ENCODE results near the gene DICER1. TPM values are rescaled to one million over a fixed set of nuclear protein-coding genes. Genes with fewer than 3 reads are reported as not detected.
A peak's percentile ranks its signal among the peaks of the same experiment; 100 is the strongest.

Gene DICER1
- total and polyA plus RNA-seq, 9 of the 15 experiments (the other 6 are each of a cell fraction or from before 2014, with no cell fraction given) = 2.5 to 23.2 (median 12.4) TPM

DNA sequence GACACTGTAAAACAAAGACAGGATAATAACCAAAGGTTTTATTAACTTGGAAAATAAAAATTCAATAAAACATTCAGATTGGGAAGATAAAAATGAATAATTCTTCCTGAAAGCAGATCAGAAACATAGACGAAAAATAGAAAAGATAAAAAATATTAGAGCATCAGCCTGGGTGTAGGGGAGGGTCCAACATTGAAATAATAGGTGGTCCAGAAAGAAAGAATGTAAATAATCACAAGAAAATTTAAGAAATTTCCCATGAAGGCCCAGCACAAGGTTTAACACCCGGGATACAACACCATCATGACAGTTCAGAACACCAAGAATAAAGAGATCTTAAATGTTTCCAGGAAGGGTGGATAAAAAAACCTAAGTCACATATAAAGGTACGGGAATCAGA, 31.1 kb upstream of the DICER1 start (continued):
- TF ChIP-seq, protein P1, sequence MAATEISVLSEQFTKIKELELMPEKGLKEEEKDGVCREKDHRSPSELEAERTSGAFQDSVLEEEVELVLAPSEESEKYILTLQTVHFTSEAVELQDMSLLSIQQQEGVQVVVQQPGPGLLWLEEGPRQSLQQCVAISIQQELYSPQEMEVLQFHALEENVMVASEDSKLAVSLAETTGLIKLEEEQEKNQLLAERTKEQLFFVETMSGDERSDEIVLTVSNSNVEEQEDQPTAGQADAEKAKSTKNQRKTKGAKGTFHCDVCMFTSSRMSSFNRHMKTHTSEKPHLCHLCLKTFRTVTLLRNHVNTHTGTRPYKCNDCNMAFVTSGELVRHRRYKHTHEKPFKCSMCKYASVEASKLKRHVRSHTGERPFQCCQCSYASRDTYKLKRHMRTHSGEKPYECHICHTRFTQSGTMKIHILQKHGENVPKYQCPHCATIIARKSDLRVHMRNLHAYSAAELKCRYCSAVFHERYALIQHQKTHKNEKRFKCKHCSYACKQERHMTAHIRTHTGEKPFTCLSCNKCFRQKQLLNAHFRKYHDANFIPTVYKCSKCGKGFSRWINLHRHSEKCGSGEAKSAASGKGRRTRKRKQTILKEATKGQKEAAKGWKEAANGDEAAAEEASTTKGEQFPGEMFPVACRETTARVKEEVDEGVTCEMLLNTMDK (IDR thresholded peaks at IDR 0.05; ENCODE audit: borderline replicate concordance, insufficient read depth, low read depth, low read length, poor library complexity, severe bottlenecking) = no peak

DNA sequence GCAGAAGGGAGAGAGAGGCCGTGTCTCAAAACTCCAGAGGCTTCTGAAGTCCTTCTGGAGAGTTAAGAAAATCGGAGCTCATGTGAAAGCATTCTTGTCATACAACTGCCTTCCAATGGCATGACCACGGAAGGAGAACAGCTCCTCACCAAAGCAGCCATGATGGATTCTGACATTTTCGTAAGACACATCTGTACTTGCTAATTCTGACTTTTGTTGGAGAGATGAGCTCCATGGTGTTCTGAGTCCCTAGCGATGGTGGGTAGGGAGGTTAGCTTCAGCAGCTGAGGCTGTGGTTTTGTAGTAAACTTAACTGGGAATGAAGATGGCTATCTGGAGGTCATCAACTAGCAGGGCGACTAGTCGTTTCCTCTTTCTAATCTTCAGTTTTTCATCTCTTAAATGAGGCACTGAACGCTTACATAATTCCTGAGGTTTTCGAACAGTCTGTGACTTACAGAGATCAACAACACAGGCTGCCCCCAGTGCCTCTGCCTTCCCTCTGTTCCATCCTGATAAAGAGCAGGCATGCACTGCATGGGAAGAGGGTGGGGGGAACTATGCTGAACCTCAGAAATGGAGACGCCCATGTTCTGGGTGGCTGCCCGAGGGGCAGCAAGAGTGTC, 28.6 kb upstream of the DICER1 start:
- H3K4me1 ChIP-seq (replicated peaks in 1 of 2; ENCODE audit: control insufficient read depth in 2 of 2, insufficient read depth in 2 of 2, low read length in 2 of 2) = peaks cover 0 to 14% of the 10 kb centered on the region in 2 experiments; a peak in 3 of 5 replicates
- H3K9ac ChIP-seq (ENCODE audit: insufficient read depth in 1 of 2, low read depth in 2 of 2, low read length in 2 of 2) = no peak overlapping the region
- intact Hi-C loops (cut with micrococcal nuclease) = no loop called here
- H2AFZ ChIP-seq (ENCODE audit: low read depth, low read length) = no peak overlapping the region
- FAIRE-seq = peak; percentile 23
- in situ Hi-C loops (cut with MboI) = no loop called here
- no peaks in the 10 kb centered on the region; the same call in 1 of the 2 replicates for H4K20me1 ChIP-seq (replicated peaks; ENCODE audit: control insufficient read depth, insufficient read depth, low read length)
- peak; percentile 87 for ATAC-seq
- ChIA-PET POLR2A (interaction anchor here (0.6 to 0.9 kb wide), 4 partner anchors 28 to 479 kb away, joined by 3 to 4 read pairs (median 3); partner anchors contain the start of gene DICER1), CTCF (ENCODE audit: low intra/inter-chr PET ratio) (no interaction called here)
- H3K9me1 ChIP-seq (ENCODE audit: control insufficient read depth, insufficient read depth, low read length) = no peaks in the 10 kb centered on the region
- no peak overlapping the region for H3K4me3 ChIP-seq
- no peaks in the 10 kb centered on the region for H3K9me3 ChIP-seq (replicated peaks; ENCODE audit: control insufficient read depth, insufficient read depth, low read depth, low read length)
- DNase-seq (ENCODE audit: extremely low read depth in 1 of 4, low spot score in 3 of 4) = peak; percentile 24 to 63 (median 38)
- no peaks in the 10 kb centered on the region for H3K36me3 ChIP-seq (ENCODE audit: control insufficient read depth, insufficient read depth, low read length)
- no peak overlapping the region for H3K27ac ChIP-seq (ENCODE audit: extremely low read depth, low read depth, low read length)
- H3K4me2 ChIP-seq (ENCODE audit: insufficient read depth, low read length) = peak overlapping the region; percentile 41; the same call in 1 of the 2 replicates
- WGBS (ENCODE audit: insufficient coverage, low coverage, missing lambda C conversion rate) = 2% methylated on average over 9 of the region's 11 CpGs
- no TSS peak for BruUV-seq (replicated peaks)
- H3K27me3 ChIP-seq (ENCODE audit: control insufficient read depth in 2 of 2, insufficient read depth in 2 of 2, low read length in 2 of 2) = peaks cover 4 to 18% of the 10 kb centered on the region in 2 experiments; a peak in 2 of 5 replicates
- H3K79me2 ChIP-seq (ENCODE audit: control insufficient read depth, insufficient read depth, low read length) = no peaks in the 10 kb centered on the region
- TF ChIP-seq SMAD2 (IDR thresholded peaks at IDR 0.05; ENCODE audit: low read depth, low read length) (no peak), CGGBP1 (CRISPR knock-in tag; IDR thresholded peaks at IDR 0.05) (no peak), DPF2 (IDR thresholded peaks at IDR 0.05) (peak; percentile 62), KLF16 (IDR thresholded peaks at IDR 0.05) (peak; percentile 76), ZNF134 (CRISPR knock-in tag; conservative IDR thresholded peaks at IDR 0.05) (no peak), KHSRP (IDR thresholded peaks at IDR 0.05) (no peak), SIRT6 (IDR thresholded peaks at IDR 0.05; ENCODE audit: low read depth, low read length) (no peak), ZNF766 (CRISPR knock-in tag; conservative IDR thresholded peaks at IDR 0.05) (0 out of 2 replicates have a peak, but pooled peaks have one; percentile 56), THRAP3 (IDR thresholded peaks at IDR 0.05; ENCODE audit: borderline replicate concordance) (no peak), TBP (optimal IDR thresholded peaks at IDR 0.05; ENCODE audit: low read depth, low read length) (no peak)
- TF ChIP-seq, protein P2, sequence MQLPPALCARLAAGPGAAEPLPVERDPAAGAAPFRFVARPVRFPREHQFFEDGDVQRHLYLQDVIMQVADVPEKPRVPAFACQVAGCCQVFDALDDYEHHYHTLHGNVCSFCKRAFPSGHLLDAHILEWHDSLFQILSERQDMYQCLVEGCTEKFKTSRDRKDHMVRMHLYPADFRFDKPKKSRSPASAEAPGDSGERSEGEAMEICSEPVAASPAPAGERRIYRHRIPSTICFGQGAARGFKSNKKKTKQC (CRISPR knock-in tag; IDR thresholded peaks at IDR 0.05) = no peak
- TF ChIP-seq, protein P3, sequence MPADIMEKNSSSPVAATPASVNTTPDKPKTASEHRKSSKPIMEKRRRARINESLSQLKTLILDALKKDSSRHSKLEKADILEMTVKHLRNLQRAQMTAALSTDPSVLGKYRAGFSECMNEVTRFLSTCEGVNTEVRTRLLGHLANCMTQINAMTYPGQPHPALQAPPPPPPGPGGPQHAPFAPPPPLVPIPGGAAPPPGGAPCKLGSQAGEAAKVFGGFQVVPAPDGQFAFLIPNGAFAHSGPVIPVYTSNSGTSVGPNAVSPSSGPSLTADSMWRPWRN (IDR thresholded peaks at IDR 0.05; ENCODE audit: low read depth) = peak; percentile 78
- TF ChIP-seq, protein P4, sequence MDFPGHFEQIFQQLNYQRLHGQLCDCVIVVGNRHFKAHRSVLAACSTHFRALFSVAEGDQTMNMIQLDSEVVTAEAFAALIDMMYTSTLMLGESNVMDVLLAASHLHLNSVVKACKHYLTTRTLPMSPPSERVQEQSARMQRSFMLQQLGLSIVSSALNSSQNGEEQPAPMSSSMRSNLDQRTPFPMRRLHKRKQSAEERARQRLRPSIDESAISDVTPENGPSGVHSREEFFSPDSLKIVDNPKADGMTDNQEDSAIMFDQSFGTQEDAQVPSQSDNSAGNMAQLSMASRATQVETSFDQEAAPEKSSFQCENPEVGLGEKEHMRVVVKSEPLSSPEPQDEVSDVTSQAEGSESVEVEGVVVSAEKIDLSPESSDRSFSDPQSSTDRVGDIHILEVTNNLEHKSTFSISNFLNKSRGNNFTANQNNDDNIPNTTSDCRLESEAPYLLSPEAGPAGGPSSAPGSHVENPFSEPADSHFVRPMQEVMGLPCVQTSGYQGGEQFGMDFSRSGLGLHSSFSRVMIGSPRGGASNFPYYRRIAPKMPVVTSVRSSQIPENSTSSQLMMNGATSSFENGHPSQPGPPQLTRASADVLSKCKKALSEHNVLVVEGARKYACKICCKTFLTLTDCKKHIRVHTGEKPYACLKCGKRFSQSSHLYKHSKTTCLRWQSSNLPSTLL (IDR thresholded peaks at IDR 0.05) = no peak

Data from K562 (cell line).